Endothelial cell of hepatic sinusoid (primary cell): Measurements from ENCODE around the gene DIAPH1.

Experiments used
- in situ Hi-C: cut with HindIII; loops from 2 replicates; pipeline ENCODE4 v1.10.0; 2017; ENCODE audit warnings: low sequenced_read_pairs

Gene DIAPH1

GRCh38 chr5:141510850-141511601 lies 107.8 kb downstream of the DIAPH1 start:
- in situ Hi-C loops, result loop anchor here (5.0 kb wide), 1 partner anchor 69 kb away; no protein-coding TSS in a partner anchor

- in situ Hi-C loops, result loop anchor here (5.0 kb wide), 1 partner anchor 68 kb away; no protein-coding TSS in a partner anchor
These were observed 108.6 kb downstream of the DIAPH1 start for GRCh38 chr5:141510160-141510559.

GRCh38 chr5:141508798-141509611 lies 109.8 kb downstream of the DIAPH1 start:
- in situ Hi-C loops, result no loop called here

- in situ Hi-C loops, result no loop called here
These were observed 110.4 kb downstream of the DIAPH1 start for GRCh38 chr5:141508440-141508797.

GRCh38 chr5:141507387-141508091 lies 111.3 kb downstream of the DIAPH1 start:
- in situ Hi-C loops, result no loop called here

- in situ Hi-C loops, result no loop called here
These were observed 112.2 kb downstream of the DIAPH1 start for GRCh38 chr5:141506381-141507155.

GRCh38 chr5:141504216-141504615 lies 114.6 kb downstream of the DIAPH1 start:
- in situ Hi-C loops, result no loop called here

- in situ Hi-C loops, result no loop called here
These were observed 115.1 kb downstream of the DIAPH1 start for GRCh38 chr5:141503681-141504080.

- in situ Hi-C loops, result no loop called here
These were observed 117.0 kb downstream of the DIAPH1 start for GRCh38 chr5:141501761-141502160.

GRCh38 chr5:141496038-141496437 lies 122.8 kb downstream of the DIAPH1 start:
- in situ Hi-C loops, result no loop called here

- in situ Hi-C loops, result no loop called here
These were observed 123.4 kb downstream of the DIAPH1 start for GRCh38 chr5:141495453-141495811.

- in situ Hi-C loops, result no loop called here
These were observed 123.9 kb downstream of the DIAPH1 start for GRCh38 chr5:141494761-141495452.

- in situ Hi-C loops, result no loop called here
These were observed 125.0 kb downstream of the DIAPH1 start for GRCh38 chr5:141493500-141494422.

- in situ Hi-C loops, result no loop called here
These were observed 126.5 kb downstream of the DIAPH1 start for GRCh38 chr5:141492168-141492885.

GRCh38 chr5:141491323-141492167 lies 127.3 kb downstream of the DIAPH1 start:
- in situ Hi-C loops, result no loop called here

- in situ Hi-C loops, result no loop called here
These were observed 128.0 kb downstream of the DIAPH1 start for GRCh38 chr5:141490771-141491170.

- in situ Hi-C loops, result no loop called here
These were observed 128.5 kb downstream of the DIAPH1 start for GRCh38 chr5:141490271-141490670.
